Glutamatergic neuron (in vitro differentiated cells): ENCODE data around the gene CD44. TPM values are rescaled to one million over a fixed set of nuclear protein-coding genes. Genes with fewer than 3 reads are reported as not detected.

Source experiments
- DNase-seq: peaks from one replicate; pipeline ENCODE4 v3.0.0; 2022
- H3K27ac Mint-ChIP-seq: one replicate; pipeline ENCODE4 v1.8.0; 2020; ENCODE audit warnings: mild to moderate bottlenecking, mixed read lengths, inconsistent platforms; ENCODE audit not compliant: unreplicated experiment
- H3K27me3 Mint-ChIP-seq: one replicate; pipeline ENCODE4 v1.8.0; 2020; ENCODE audit warnings: mild to moderate bottlenecking, moderate library complexity, mixed read lengths, inconsistent platforms; ENCODE audit not compliant: unreplicated experiment
- H3K36me3 Mint-ChIP-seq: one replicate; pipeline ENCODE4 v1.8.0; 2020; ENCODE audit warnings: mild to moderate bottlenecking, mixed read lengths, inconsistent platforms; ENCODE audit not compliant: unreplicated experiment
- H3K4me1 Mint-ChIP-seq: one replicate; pipeline ENCODE4 v1.8.0; 2020; ENCODE audit warnings: mild to moderate bottlenecking, low read depth, mixed read lengths, inconsistent platforms; ENCODE audit not compliant: unreplicated experiment
- H3K4me3 Mint-ChIP-seq: one replicate; pipeline ENCODE4 v1.8.0; 2020; ENCODE audit warnings: mild to moderate bottlenecking, mixed read lengths, inconsistent platforms; ENCODE audit not compliant: unreplicated experiment
- H3K9me3 Mint-ChIP-seq: one replicate; pipeline ENCODE4 v1.8.0; 2020; ENCODE audit warnings: mild to moderate bottlenecking, moderate library complexity, mixed read lengths, inconsistent platforms; ENCODE audit not compliant: unreplicated experiment
- CTCF ChIP-seq: fragments of 200-600 bp; sonication (generic); IDR thresholded peaks from one replicate; pipeline ENCODE4 v1.5.0; 2021; ENCODE audit not compliant: partially characterized antibody, unreplicated experiment
- total RNA-seq: library from RNA; stranded (reverse); fragmentation: NEBNext Ultra II Directional; extraction: Animal tissue kit (Norgen Biotek cat#: 25700); gene quantifications from one replicate; pipeline ENCODE4 v1.2.1, GENCODE V29; 2021; ENCODE audit not compliant: unreplicated experiment

Gene CD44
- total RNA-seq, 1 donor from 2014 or later: 0.71 TPM

- TF ChIP-seq CTCF: no peak
- H3K4me1 Mint-ChIP-seq: no peaks in the 10 kb centered on the region
- H3K9me3 Mint-ChIP-seq: no peaks in the 10 kb centered on the region
- H3K4me3 Mint-ChIP-seq: no peak overlapping the region
- H3K27ac Mint-ChIP-seq: no peak overlapping the region
- peaks cover 6% of the 10 kb centered on the region for H3K36me3 Mint-ChIP-seq
- H3K27me3 Mint-ChIP-seq: peaks cover 3% of the 10 kb centered on the region
- DNase-seq: no peak
Measured at GRCh38 chr11:35246745-35247144, 107.8 kb downstream of the CD44 start.

GRCh38 chr11:35247428-35247827, 108.5 kb downstream of the CD44 start:
- DNase-seq: no peak
- no peak for TF ChIP-seq CTCF
- Mint-ChIP-seq H3K4me3 (no peak overlapping the region), H3K4me1 (no peaks in the 10 kb centered on the region), H3K9me3 (no peaks in the 10 kb centered on the region), H3K27me3 (peaks cover 3% of the 10 kb centered on the region), H3K27ac (no peak overlapping the region), H3K36me3 (peaks cover 6% of the 10 kb centered on the region)

- Mint-ChIP-seq H3K4me3 (no peak overlapping the region), H3K4me1 (no peaks in the 10 kb centered on the region), H3K36me3 (peaks cover 6% of the 10 kb centered on the region), H3K27me3 (peaks cover 3% of the 10 kb centered on the region), H3K27ac (no peak overlapping the region), H3K9me3 (no peaks in the 10 kb centered on the region)
- DNase-seq: no peak
- no peak for TF ChIP-seq CTCF
Measured at GRCh38 chr11:35247863-35248262, 108.9 kb downstream of the CD44 start.

GRCh38 chr11:35248558-35249323, 109.8 kb downstream of the CD44 start:
- Mint-ChIP-seq H3K27ac (no peak overlapping the region), H3K36me3 (peaks cover 6% of the 10 kb centered on the region), H3K4me1 (no peaks in the 10 kb centered on the region), H3K9me3 (no peaks in the 10 kb centered on the region), H3K27me3 (peaks cover 3% of the 10 kb centered on the region), H3K4me3 (no peak overlapping the region)
- no peak for TF ChIP-seq CTCF
- no peak for DNase-seq

- Mint-ChIP-seq H3K27ac (no peak overlapping the region), H3K9me3 (no peaks in the 10 kb centered on the region), H3K27me3 (peaks cover 2% of the 10 kb centered on the region), H3K4me3 (no peak overlapping the region), H3K36me3 (peaks cover 6% of the 10 kb centered on the region), H3K4me1 (no peaks in the 10 kb centered on the region)
- DNase-seq: no peak
- no peak for TF ChIP-seq CTCF
Measured at GRCh38 chr11:35250192-35250591, 111.2 kb downstream of the CD44 start.
